PC-9 (cell line): Measurements from ENCODE around the gene LIX1. TPM values are rescaled to one million over a fixed set of nuclear protein-coding genes. Genes with fewer than 3 reads are reported as not detected.

ENCODE experiments used
- BruUV-seq: library from RNA; stranded (reverse); fragments of 400-500 nt; replicated peaks from 2 replicates; lab custom pipeline; 2021; lab: Mats Ljungman, UMichigan
- CTCF ChIA-PET: fragments of 300-600 bp; sonication (Branson Sonifier 250); formaldehyde crosslinking; loops from one replicate; lab custom pipeline; 2022; ENCODE audit warnings: antibody characterized with exemption; lab: Charles Lee
- POLR2A ChIA-PET: fragments of 300-600 bp; sonication (Branson Sonifier 250); formaldehyde crosslinking; loops from one replicate; lab custom pipeline; 2022; ENCODE audit warnings: antibody characterized with exemption; ENCODE audit not compliant: unreplicated experiment; lab: Charles Lee
- DNase-seq, 2 experiments: peaks; one replicate each; pipeline versions ENCODE4 v3.0.0 to v3.0.0-alpha.2; 2015 to 2022; ENCODE audit warnings: mixed read lengths in 1 of 2
- H2AFZ ChIP-seq: fragments of 200-600 bp; sonication (generic); 2 replicates; pipeline ENCODE4 v1.8.1; 2017; ENCODE audit warnings: antibody characterized with exemption
- H3F3A ChIP-seq: fragments of 200-600 bp; sonication (generic); 2 replicates; pipeline ENCODE4 v1.8.1; 2017; ENCODE audit warnings: antibody characterized with exemption, mild to moderate bottlenecking, low read depth; ENCODE audit not compliant: insufficient read depth
- H3K27ac ChIP-seq: fragments of 200-600 bp; sonication (generic); 2 replicates; pipeline ENCODE4 v1.6.1; 2016; ENCODE audit warnings: mixed run types
- H3K27me3 ChIP-seq: fragments of 200-600 bp; sonication (generic); 2 replicates; pipeline ENCODE4 v1.6.1; 2016; ENCODE audit warnings: low read depth, mixed run types; ENCODE audit not compliant: insufficient read depth
- H3K36me3 ChIP-seq: fragments of 200-600 bp; sonication (generic); 2 replicates; pipeline ENCODE4 v1.6.1; 2016; ENCODE audit warnings: low read depth, mixed run types
- H3K4me1 ChIP-seq: fragments of 200-600 bp; sonication (generic); replicated peaks from 2 replicates; pipeline ENCODE4 v1.6.1; 2016; ENCODE audit warnings: mixed run types; ENCODE audit not compliant: insufficient read depth
- H3K4me2 ChIP-seq: fragments of 200-600 bp; sonication (generic); 2 replicates; pipeline ENCODE4 v1.6.1; 2017; ENCODE audit warnings: mixed run types
- H3K4me3 ChIP-seq: fragments of 200-600 bp; sonication (generic); 2 replicates; pipeline ENCODE4 v1.6.1; 2016; ENCODE audit warnings: mixed run types
- H3K79me2 ChIP-seq: fragments of 200-600 bp; sonication (generic); 2 replicates; pipeline ENCODE4 v1.6.1; 2017; ENCODE audit warnings: low read depth, mixed run types
- H3K9me2 ChIP-seq: fragments of 200-600 bp; sonication (generic); 2 replicates; pipeline ENCODE4 v1.8.1; 2017; ENCODE audit warnings: mild to moderate bottlenecking; ENCODE audit not compliant: insufficient read depth
- H3K9me3 ChIP-seq: fragments of 200-600 bp; sonication (generic); 2 replicates; pipeline ENCODE4 v1.8.1; 2016; ENCODE audit warnings: low read depth; ENCODE audit not compliant: insufficient read depth
- H4K20me1 ChIP-seq: fragments of 200-600 bp; sonication (generic); 2 replicates; pipeline ENCODE4 v1.8.1; 2017; ENCODE audit not compliant: insufficient read depth
- EZH2 ChIP-seq: fragments of 200-600 bp; sonication (generic); IDR thresholded peaks from 2 replicates; pipeline ENCODE4 v1.8.0; 2017; ENCODE audit warnings: antibody characterized with exemption, low read depth
- intact Hi-C: fragments of 100-400 bp; cut with micrococcal nuclease; formaldehyde crosslinking; loops from one replicate; pipeline ENCODE4 v1.10.0; 2022; ENCODE audit not compliant: unreplicated experiment
- total RNA-seq: library from RNA; stranded (reverse); gene quantifications from 2 replicates; pipeline ENCODE4 v1.2.3, GENCODE V29; 2021
- TF ChIP-seq, protein P1 (sequence below): fragments of 200-600 bp; sonication (generic); conservative IDR thresholded peaks from 2 replicates; pipeline ENCODE4 v1.6.1; 2017; ENCODE audit warnings: mixed run types, antibody characterized with exemption, mild to moderate bottlenecking, moderate library complexity

LIX1 gene
- total RNA-seq, 1 experiment from 2014 or later: not detected

- Histone ChIP-seq H3K9me2 (no peaks in the 10 kb centered on the region; the same call in 1 of the 2 replicates), H3K4me1 (no peaks in the 10 kb centered on the region), H3K27ac (no peak overlapping the region), H3K4me2 (no peak overlapping the region), H3K9me3 (no peaks in the 10 kb centered on the region), H3F3A (no peaks in the 10 kb centered on the region), H4K20me1 (no peaks in the 10 kb centered on the region), H3K79me2 (no peaks in the 10 kb centered on the region), H3K4me3 (no peak overlapping the region), H3K27me3 (no peaks in the 10 kb centered on the region), H2AFZ (no peak overlapping the region), H3K36me3 (no peaks in the 10 kb centered on the region)
- intact Hi-C loops: no loop called here
- no TSS peak for BruUV-seq
- CTCF ChIA-PET: no interaction called here
- TF ChIP-seq EZH2: no peak
- TF ChIP-seq, protein P1, sequence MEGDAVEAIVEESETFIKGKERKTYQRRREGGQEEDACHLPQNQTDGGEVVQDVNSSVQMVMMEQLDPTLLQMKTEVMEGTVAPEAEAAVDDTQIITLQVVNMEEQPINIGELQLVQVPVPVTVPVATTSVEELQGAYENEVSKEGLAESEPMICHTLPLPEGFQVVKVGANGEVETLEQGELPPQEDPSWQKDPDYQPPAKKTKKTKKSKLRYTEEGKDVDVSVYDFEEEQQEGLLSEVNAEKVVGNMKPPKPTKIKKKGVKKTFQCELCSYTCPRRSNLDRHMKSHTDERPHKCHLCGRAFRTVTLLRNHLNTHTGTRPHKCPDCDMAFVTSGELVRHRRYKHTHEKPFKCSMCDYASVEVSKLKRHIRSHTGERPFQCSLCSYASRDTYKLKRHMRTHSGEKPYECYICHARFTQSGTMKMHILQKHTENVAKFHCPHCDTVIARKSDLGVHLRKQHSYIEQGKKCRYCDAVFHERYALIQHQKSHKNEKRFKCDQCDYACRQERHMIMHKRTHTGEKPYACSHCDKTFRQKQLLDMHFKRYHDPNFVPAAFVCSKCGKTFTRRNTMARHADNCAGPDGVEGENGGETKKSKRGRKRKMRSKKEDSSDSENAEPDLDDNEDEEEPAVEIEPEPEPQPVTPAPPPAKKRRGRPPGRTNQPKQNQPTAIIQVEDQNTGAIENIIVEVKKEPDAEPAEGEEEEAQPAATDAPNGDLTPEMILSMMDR: no peak
- POLR2A ChIA-PET: interaction anchor here (0.7 kb wide), 1 partner anchor 126 kb away, joined by 5 read pairs; no protein-coding TSS in a partner anchor
- DNase-seq: no peak
Measured at GRCh38 chr5:97111616-97112015, 30.8 kb downstream of the LIX1 start.

- intact Hi-C loops: no loop called here
- no peak overlapping the region for H2AFZ ChIP-seq
- no peaks in the 10 kb centered on the region for H4K20me1 ChIP-seq
- CTCF ChIA-PET: no interaction called here
- TF ChIP-seq, protein P1: no peak
- TF ChIP-seq EZH2: no peak
- no peaks in the 10 kb centered on the region for H3K9me3 ChIP-seq
- POLR2A ChIA-PET: no interaction called here
- no peaks in the 10 kb centered on the region; the same call in 1 of the 2 replicates for H3K9me2 ChIP-seq
- no peaks in the 10 kb centered on the region for H3K36me3 ChIP-seq
- no peak overlapping the region for H3K4me2 ChIP-seq
- no peaks in the 10 kb centered on the region for H3K27me3 ChIP-seq
- H3K27ac ChIP-seq: no peak overlapping the region
- no peaks in the 10 kb centered on the region for H3K79me2 ChIP-seq
- no TSS peak for BruUV-seq
- no peaks in the 10 kb centered on the region for H3K4me1 ChIP-seq
- H3F3A ChIP-seq: no peaks in the 10 kb centered on the region
- H3K4me3 ChIP-seq: no peak overlapping the region
- no peak for DNase-seq
Measured at GRCh38 chr5:97111004-97111403, 31.4 kb downstream of the LIX1 start.

- intact Hi-C loops: no loop called here
- Histone ChIP-seq H3K9me2 (no peaks in the 10 kb centered on the region; the same call in 1 of the 2 replicates), H3K4me1 (no peaks in the 10 kb centered on the region), H3K27ac (no peak overlapping the region), H3K27me3 (no peaks in the 10 kb centered on the region), H4K20me1 (no peaks in the 10 kb centered on the region), H2AFZ (no peak overlapping the region; the same call in 1 of the 2 replicates), H3F3A (no peaks in the 10 kb centered on the region), H3K36me3 (no peaks in the 10 kb centered on the region), H3K9me3 (no peaks in the 10 kb centered on the region), H3K4me2 (no peak overlapping the region), H3K79me2 (no peaks in the 10 kb centered on the region), H3K4me3 (no peak overlapping the region)
- TF ChIP-seq EZH2: no peak
- TF ChIP-seq, protein P1: no peak
- POLR2A ChIA-PET: no interaction called here
- DNase-seq: no peak
- CTCF ChIA-PET: no interaction called here
- BruUV-seq: no TSS peak
Measured at GRCh38 chr5:97107318-97107717, 35.1 kb downstream of the LIX1 start.
